Hepatocyte (in vitro differentiated cells): ENCODE data around the gene NINJ2. TPM values are rescaled to one million over a fixed set of nuclear protein-coding genes. Genes with fewer than 3 reads are reported as not detected.

Source experiments
- DNase-seq: peaks from one replicate; pipeline ENCODE4 v3.0.0-alpha.2; 2016; ENCODE audit warnings: low spot score
- H2AFZ ChIP-seq: fragments of 200-600 bp; sonication (generic); 2 replicates; pipeline ENCODE4 v1.6.0; 2016; ENCODE audit warnings: antibody characterized with exemption, mild to moderate bottlenecking
- H3K27ac ChIP-seq: fragments of 200-600 bp; sonication (generic); 2 replicates; pipeline ENCODE4 v1.5.1; 2016; ENCODE audit warnings: mild to moderate bottlenecking
- H3K27me3 ChIP-seq: fragments of 200-600 bp; sonication (generic); 2 replicates; pipeline ENCODE4 v1.6.1; 2016
- H3K36me3 ChIP-seq: fragments of 200-600 bp; sonication (generic); replicated peaks from 2 replicates; pipeline ENCODE4 v1.5.1; 2016; ENCODE audit warnings: low read depth; ENCODE audit not compliant: insufficient read depth
- H3K4me1 ChIP-seq: fragments of 200-600 bp; sonication (generic); 2 replicates; pipeline ENCODE4 v1.5.1; 2016; ENCODE audit warnings: mild to moderate bottlenecking, moderate library complexity; ENCODE audit not compliant: insufficient read depth
- H3K4me2 ChIP-seq: fragments of 200-600 bp; sonication (generic); 2 replicates; pipeline ENCODE4 v1.6.0; 2016
- H3K4me3 ChIP-seq: fragments of 200-600 bp; sonication (generic); 2 replicates; pipeline ENCODE4 v1.5.1; 2016; ENCODE audit warnings: mild to moderate bottlenecking
- H3K79me2 ChIP-seq: fragments of 200-600 bp; sonication (generic); 2 replicates; pipeline ENCODE4 v1.6.0; 2017; ENCODE audit warnings: mild to moderate bottlenecking
- H3K9me2 ChIP-seq: fragments of 200-600 bp; sonication (generic); replicated peaks from 2 replicates; pipeline ENCODE4 v1.6.0; 2017; ENCODE audit warnings: mild to moderate bottlenecking; ENCODE audit not compliant: insufficient read depth
- H3K9me3 ChIP-seq: fragments of 200-600 bp; sonication (generic); 2 replicates; pipeline ENCODE4 v1.5.1; 2016; ENCODE audit warnings: low read depth, mild to moderate bottlenecking
- H4K20me1 ChIP-seq: fragments of 200-600 bp; sonication (generic); 2 replicates; pipeline ENCODE4 v1.6.0; 2016; ENCODE audit warnings: mild to moderate bottlenecking; ENCODE audit not compliant: insufficient read depth, poor library complexity, severe bottlenecking
- EZH2 ChIP-seq: fragments of 200-600 bp; sonication (generic); IDR thresholded peaks from 2 replicates; pipeline ENCODE4 v1.6.1; 2016; ENCODE audit warnings: antibody characterized with exemption, mild to moderate bottlenecking, borderline replicate concordance
- EZH2phosphoT487 ChIP-seq: fragments of 200-600 bp; sonication (generic); IDR thresholded peaks from one replicate; pipeline ENCODE4 v1.6.1; 2018; ENCODE audit warnings: antibody characterized with exemption, mild to moderate bottlenecking, low read depth, moderate library complexity; ENCODE audit not compliant: unreplicated experiment, severe bottlenecking
- WGBS: methylation state at CpG from one replicate; pipeline ENCODE4 v1.1.6; 2016; ENCODE audit warnings: low lambda C conversion rate; ENCODE audit errors: missing lambda C conversion rate; 5-methylcytosine and 5-hydroxymethylcytosine counted together
- polyA plus RNA-seq: library from polyadenylated mRNA; unstranded; fragments of >200 nt; fragmentation: Nextera tagmentation; extraction: Ambion mirVana; gene quantifications from 2 replicates; pipeline ENCODE4 v1.2.1, GENCODE V29; 2016
- total RNA-seq: library from RNA; depleted of rRNA; stranded (reverse); fragments of >200 nt; gene quantifications from 2 replicates; pipeline ENCODE4 v1.2.3, GENCODE V29; 2014
- TF ChIP-seq, protein P1 (sequence below): fragments of 200-600 bp; sonication (generic); IDR thresholded peaks from 2 replicates; pipeline ENCODE4 v1.5.1; 2016; ENCODE audit warnings: antibody characterized with exemption, mild to moderate bottlenecking; ENCODE audit not compliant: poor library complexity

NINJ2 gene
- total and polyA plus RNA-seq, 2 experiments from 2014 or later: 0.70 to 2.1 TPM

DNA sequence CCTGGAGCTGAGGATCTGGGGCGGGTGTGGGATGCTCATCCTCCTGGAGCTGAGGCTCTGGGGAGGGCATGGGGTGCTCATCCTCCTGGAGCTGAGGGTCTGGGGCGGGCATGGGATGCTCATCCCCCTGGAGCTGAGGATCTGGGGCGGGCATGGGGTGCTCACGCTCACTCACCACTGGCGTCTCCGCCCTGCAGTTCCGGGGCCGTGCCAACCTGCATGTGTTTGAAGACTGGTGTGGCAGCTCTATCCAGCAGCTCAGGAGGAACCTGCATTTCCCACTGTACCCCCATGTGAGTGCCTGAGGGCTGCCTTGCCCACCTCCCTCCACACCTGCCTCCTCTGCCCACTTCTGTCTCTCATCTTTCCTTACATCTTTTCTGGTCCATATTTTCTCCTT lies 119.1 kb downstream of the NINJ2 start:
- H3K36me3 ChIP-seq: no peaks in the 10 kb centered on the region
- H3K4me1 ChIP-seq: peaks cover 5% of the 10 kb centered on the region
- DNase-seq: no peak
- H3K27me3 ChIP-seq: no peaks in the 10 kb centered on the region
- H3K4me2 ChIP-seq: no peak overlapping the region
- H3K9me3 ChIP-seq: no peaks in the 10 kb centered on the region
- no peak overlapping the region for H3K27ac ChIP-seq
- WGBS: 97% methylated on average over 6 of the region's 8 CpGs
- H2AFZ ChIP-seq: no peak overlapping the region
- no peaks in the 10 kb centered on the region for H3K79me2 ChIP-seq
- H3K4me3 ChIP-seq: no peak overlapping the region
- H4K20me1 ChIP-seq: no peaks in the 10 kb centered on the region
- H3K9me2 ChIP-seq: no peaks in the 10 kb centered on the region
- TF ChIP-seq, protein P1, sequence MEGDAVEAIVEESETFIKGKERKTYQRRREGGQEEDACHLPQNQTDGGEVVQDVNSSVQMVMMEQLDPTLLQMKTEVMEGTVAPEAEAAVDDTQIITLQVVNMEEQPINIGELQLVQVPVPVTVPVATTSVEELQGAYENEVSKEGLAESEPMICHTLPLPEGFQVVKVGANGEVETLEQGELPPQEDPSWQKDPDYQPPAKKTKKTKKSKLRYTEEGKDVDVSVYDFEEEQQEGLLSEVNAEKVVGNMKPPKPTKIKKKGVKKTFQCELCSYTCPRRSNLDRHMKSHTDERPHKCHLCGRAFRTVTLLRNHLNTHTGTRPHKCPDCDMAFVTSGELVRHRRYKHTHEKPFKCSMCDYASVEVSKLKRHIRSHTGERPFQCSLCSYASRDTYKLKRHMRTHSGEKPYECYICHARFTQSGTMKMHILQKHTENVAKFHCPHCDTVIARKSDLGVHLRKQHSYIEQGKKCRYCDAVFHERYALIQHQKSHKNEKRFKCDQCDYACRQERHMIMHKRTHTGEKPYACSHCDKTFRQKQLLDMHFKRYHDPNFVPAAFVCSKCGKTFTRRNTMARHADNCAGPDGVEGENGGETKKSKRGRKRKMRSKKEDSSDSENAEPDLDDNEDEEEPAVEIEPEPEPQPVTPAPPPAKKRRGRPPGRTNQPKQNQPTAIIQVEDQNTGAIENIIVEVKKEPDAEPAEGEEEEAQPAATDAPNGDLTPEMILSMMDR: no peak
- no peak for TF ChIP-seq EZH2
- TF ChIP-seq EZH2phosphoT487: no peak

DNA sequence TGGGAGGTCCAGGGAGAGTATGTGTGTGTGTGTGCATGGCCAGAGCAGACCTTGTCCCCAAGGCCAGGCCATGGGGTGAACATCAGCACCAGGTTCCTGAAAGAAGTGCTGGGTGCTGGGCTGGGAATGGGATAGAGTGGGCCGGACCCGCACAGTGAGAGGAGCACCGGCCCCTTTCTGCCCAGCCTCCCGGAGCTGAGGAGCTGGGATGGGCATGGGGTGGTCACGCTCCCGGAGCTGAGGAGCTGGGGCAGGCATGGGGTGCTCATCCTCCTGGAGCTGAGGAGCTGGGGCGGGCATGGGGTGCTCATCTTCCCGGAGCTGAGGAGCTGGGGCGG lies 120.2 kb downstream of the NINJ2 start:
- no peaks in the 10 kb centered on the region for H4K20me1 ChIP-seq
- no peak for TF ChIP-seq EZH2
- H3K79me2 ChIP-seq: no peaks in the 10 kb centered on the region
- no peak overlapping the region for H3K4me3 ChIP-seq
- DNase-seq: no peak
- WGBS: 93% methylated on average over 8 of the region's 9 CpGs
- no peak overlapping the region for H2AFZ ChIP-seq
- H3K4me2 ChIP-seq: no peak overlapping the region
- no peaks in the 10 kb centered on the region for H3K27me3 ChIP-seq
- no peaks in the 10 kb centered on the region for H3K9me3 ChIP-seq
- no peaks in the 10 kb centered on the region for H3K36me3 ChIP-seq
- H3K4me1 ChIP-seq: peaks cover 10% of the 10 kb centered on the region
- no peak overlapping the region for H3K27ac ChIP-seq
- H3K9me2 ChIP-seq: no peaks in the 10 kb centered on the region

DNA sequence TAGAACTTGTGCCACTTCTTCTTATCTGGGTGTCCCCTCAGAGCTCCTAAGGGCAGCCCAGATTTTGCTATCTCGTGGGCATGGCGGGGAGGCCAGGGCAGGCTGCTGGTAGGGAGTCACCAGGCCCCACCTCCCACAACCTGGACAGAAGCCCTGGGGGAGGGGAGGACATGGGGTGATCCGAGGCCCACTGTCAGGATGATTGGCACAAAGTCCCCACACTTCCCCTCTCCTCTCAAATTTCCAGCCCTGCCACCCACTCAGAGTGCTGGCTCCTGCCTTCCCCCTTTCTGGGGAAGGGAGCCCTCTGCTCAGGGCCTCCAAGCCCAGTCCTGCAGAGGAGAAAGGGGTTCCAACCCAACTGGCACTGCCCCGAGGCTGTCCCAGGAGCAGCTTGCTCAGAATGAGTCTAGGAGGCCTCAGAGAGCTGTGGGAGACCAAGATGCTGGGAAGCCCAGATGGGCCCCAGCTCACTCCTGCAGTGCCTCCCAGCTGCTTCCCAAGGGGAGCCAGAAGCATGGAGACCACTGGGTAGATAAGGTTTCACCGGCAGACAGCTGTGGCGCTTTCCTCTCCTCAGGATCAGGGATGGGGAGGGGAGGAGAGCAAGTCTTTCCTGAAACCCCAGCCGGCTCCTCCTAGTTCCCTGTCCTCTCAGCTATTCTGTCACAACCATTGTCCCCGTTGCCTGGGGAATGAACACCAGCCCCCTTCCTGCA lies 120.7 kb downstream of the NINJ2 start:
- Histone ChIP-seq H3K4me3 (no peak overlapping the region), H3K27ac (no peak overlapping the region), H3K36me3 (no peaks in the 10 kb centered on the region), H3K27me3 (no peaks in the 10 kb centered on the region), H4K20me1 (no peaks in the 10 kb centered on the region), H3K4me2 (no peak overlapping the region), H3K9me3 (no peaks in the 10 kb centered on the region), H3K4me1 (peaks cover 10% of the 10 kb centered on the region), H2AFZ (no peak overlapping the region), H3K9me2 (no peaks in the 10 kb centered on the region), H3K79me2 (no peaks in the 10 kb centered on the region)
- no peak for DNase-seq
- WGBS: 52% methylated on average over 7 of the region's 8 CpGs
- TF ChIP-seq, protein P1: no peak
- TF ChIP-seq EZH2: no peak
- TF ChIP-seq EZH2phosphoT487: no peak

DNA sequence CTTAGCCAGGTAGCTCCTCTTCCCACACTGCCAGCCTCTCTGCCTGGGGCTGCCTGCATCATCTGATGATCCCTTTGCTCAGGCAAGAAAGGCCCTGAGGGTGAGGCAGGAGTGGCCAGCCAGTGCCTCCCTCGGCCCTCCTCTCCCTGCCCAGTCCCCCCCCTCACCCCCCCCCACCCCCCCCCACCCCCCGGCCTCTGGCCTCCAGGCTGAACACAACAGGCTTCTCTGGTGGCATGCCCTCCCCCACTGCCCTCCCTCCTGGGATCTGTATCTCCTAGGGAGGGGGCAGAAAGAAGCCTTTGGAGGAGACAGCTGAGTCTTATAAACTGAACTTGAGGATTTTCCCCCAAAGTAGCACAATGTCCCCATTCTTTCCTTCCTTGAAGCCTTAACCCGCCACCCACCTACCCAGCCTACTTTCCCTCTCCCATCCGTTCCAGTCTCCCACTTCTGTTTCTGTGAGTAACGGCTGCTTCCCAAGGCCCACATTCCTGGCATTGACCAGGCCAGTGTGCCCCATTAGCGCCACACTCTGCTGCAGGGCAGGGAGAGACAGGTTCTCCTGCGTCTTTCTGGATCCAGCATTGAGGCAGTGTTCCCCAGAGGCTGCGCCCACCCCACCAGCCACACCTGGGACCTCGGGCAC lies 121.4 kb downstream of the NINJ2 start:
- WGBS: 74% methylated on average over 8 of the region's 9 CpGs
- H3K4me2 ChIP-seq: no peak overlapping the region
- H3K4me3 ChIP-seq: no peak overlapping the region
- H4K20me1 ChIP-seq: no peaks in the 10 kb centered on the region
- no peak overlapping the region for H2AFZ ChIP-seq
- DNase-seq: no peak
- no peaks in the 10 kb centered on the region for H3K9me3 ChIP-seq
- H3K27ac ChIP-seq: no peak overlapping the region
- no peaks in the 10 kb centered on the region for H3K9me2 ChIP-seq
- TF ChIP-seq, protein P1: no peak
- TF ChIP-seq EZH2phosphoT487: no peak
- no peak for TF ChIP-seq EZH2
- H3K4me1 ChIP-seq: peaks cover 10% of the 10 kb centered on the region
- H3K36me3 ChIP-seq: no peaks in the 10 kb centered on the region
- H3K79me2 ChIP-seq: no peaks in the 10 kb centered on the region
- H3K27me3 ChIP-seq: no peaks in the 10 kb centered on the region
